Right lobe of liver (tissue), 4 donors: ENCODE results near the gene NTNG2.

Experiments
- CTCF ChIP-seq, 4 donors: fragments of 200-600 bp in 3 of 4; fragments of 450-650 bp in 1 of 4; IDR thresholded peaks; one replicate each; pipeline versions ENCODE4 v1.5.1 to v1.8.0; 2016 to 2022; ENCODE audit warnings: antibody characterized with exemption in 4 of 4, mild to moderate bottlenecking in 2 of 4
- POLR2A ChIP-seq: fragments of 450-650 bp; IDR thresholded peaks from one replicate; pipeline ENCODE4 v1.6.1; 2017; ENCODE audit warnings: antibody characterized with exemption, mild to moderate bottlenecking
- donor health status: DM: no; HTN: no; CAD: no.
- donor health status: DM: no; HTN: no; CAD: no.
- donor health status: DM: no; HTN: yes; CAD: no.

- TF ChIP-seq CTCF (IDR thresholded peaks at IDR 0.05) (no peak), POLR2A (no peak)
Observed at GRCh38 chr9:132233138-132233537, 71.3 kb downstream of the NTNG2 start.
